Left lobe of liver (tissue), 2 donors: ENCODE results near the gene PTPRM. TPM values are rescaled to one million over a fixed set of nuclear protein-coding genes. Genes with fewer than 3 reads are reported as not detected.
A peak's percentile ranks its signal among the peaks of the same experiment; 100 is the strongest.
"Not testable (repeated sequence)": the region's sequence is repeated elsewhere in the genome, so short reads cannot be mapped to it uniquely, and the experiment has no call there.

Experiments
- ATAC-seq: fragments of 200-7000 bp; cut with Tn5 transposase; one replicate; pipeline ENCODE4 v1.9.1; 2020; ENCODE audit warnings: mild to moderate bottlenecking, moderate library complexity
- DNase-seq: peaks from one replicate; pipeline ENCODE4 v3.0.0-alpha.2; 2020; ENCODE audit warnings: low spot score
- total RNA-seq: library from RNA; stranded (reverse); gene quantifications from one replicate; pipeline ENCODE4 v1.2.1, GENCODE V29; 2021
- donor health status: DM: no; HTN: no; CAD: no; lungs with moderate emphysema.
- donor health status: DM: no; HTN: yes; CAD: no.

Gene PTPRM
- total RNA-seq, 1 donor from 2014 or later = 34.7 TPM

GRCh38 chr18:8020132-8020846 lies 453.2 kb downstream of the PTPRM start:
- ATAC-seq (no peak), DNase-seq (no peak)

- DNase-seq = no peak
These were observed 461.9 kb downstream of the PTPRM start for GRCh38 chr18:8029061-8029460.

GRCh38 chr18:8029731-8030130 lies 462.6 kb downstream of the PTPRM start:
- ATAC-seq = no peak
- no peak for DNase-seq

More at GRCh38 chr18:8029061-8029460, 461.9 kb downstream of the PTPRM start:
- ATAC-seq = no peak

- ATAC-seq = no peak
- DNase-seq = no peak
These were observed 463.1 kb downstream of the PTPRM start for GRCh38 chr18:8030201-8030600.

GRCh38 chr18:8031496-8031895 lies 464.4 kb downstream of the PTPRM start:
- ATAC-seq (no peak), DNase-seq (no peak)

GRCh38 chr18:8034674-8035073 lies 467.6 kb downstream of the PTPRM start:
- ATAC-seq (no peak), DNase-seq (no peak)

- no peak for DNase-seq
These were observed 469.4 kb downstream of the PTPRM start for GRCh38 chr18:8036551-8036950.

GRCh38 chr18:8037296-8037695 lies 470.2 kb downstream of the PTPRM start:
- no peak for DNase-seq
- no peak for ATAC-seq

More at GRCh38 chr18:8036551-8036950, 469.4 kb downstream of the PTPRM start:
- ATAC-seq = no peak

- DNase-seq (no peak), ATAC-seq (no peak)
These were observed 472.9 kb downstream of the PTPRM start for GRCh38 chr18:8040021-8040420.

- DNase-seq (no peak), ATAC-seq (peak; percentile 88)
These were observed 474.5 kb downstream of the PTPRM start for GRCh38 chr18:8041526-8042111.

GRCh38 chr18:8044004-8044403 lies 476.9 kb downstream of the PTPRM start:
- no peak for ATAC-seq
- DNase-seq = no peak

GRCh38 chr18:8045160-8045883 lies 478.2 kb downstream of the PTPRM start:
- ATAC-seq = no peak
- no peak for DNase-seq

- DNase-seq = no peak
- no peak for ATAC-seq
These were observed 478.8 kb downstream of the PTPRM start for GRCh38 chr18:8045884-8046281.

GRCh38 chr18:8046441-8046840 lies 479.3 kb downstream of the PTPRM start:
- ATAC-seq (no peak), DNase-seq (no peak)

GRCh38 chr18:8049147-8049546 lies 482.0 kb downstream of the PTPRM start:
- DNase-seq (no peak), ATAC-seq (no peak)

- ATAC-seq (no peak), DNase-seq (no peak)
These were observed 483.7 kb downstream of the PTPRM start for GRCh38 chr18:8050616-8051329.

GRCh38 chr18:8051453-8051852 lies 484.3 kb downstream of the PTPRM start:
- DNase-seq = no peak
- no peak for ATAC-seq

GRCh38 chr18:8052237-8052701 lies 485.2 kb downstream of the PTPRM start:
- peak; percentile 34 for ATAC-seq
- DNase-seq = no peak

GRCh38 chr18:8056723-8057122 lies 489.6 kb downstream of the PTPRM start:
- ATAC-seq (no peak), DNase-seq (no peak)

- ATAC-seq, DNase-seq: not testable (repeated sequence)
These were observed 496.0 kb downstream of the PTPRM start for GRCh38 chr18:8063152-8063551.

- ATAC-seq = peak; percentile 60
- DNase-seq = no peak
These were observed 496.6 kb downstream of the PTPRM start for GRCh38 chr18:8063733-8064132.
